SU-DHL-6 (cell line): ENCODE measurements around the gene RETREG1.
"Not testable (repeated sequence)": the region's sequence is repeated elsewhere in the genome, so short reads cannot be mapped to it uniquely, and the experiment has no call there.

Experiments used
- H2AFZ ChIP-seq: fragments of 200-600 bp; sonication (generic); 2 replicates; pipeline ENCODE4 v1.6.1; 2014; ENCODE audit warnings: low read depth, mild to moderate bottlenecking, moderate library complexity, mixed read lengths, antibody characterized with exemption, low read length; ENCODE audit not compliant: severe bottlenecking
- H3F3A ChIP-seq: fragments of 200-600 bp; shearing (Covaris generic); 2 replicates; pipeline ENCODE4 v1.6.0; 2016; ENCODE audit warnings: antibody characterized with exemption, mild to moderate bottlenecking; ENCODE audit not compliant: insufficient read depth
- H3K27ac ChIP-seq: fragments of 200-600 bp; sonication (generic); 2 replicates; pipeline ENCODE4 v1.5.1; 2016; ENCODE audit warnings: low read depth, mild to moderate bottlenecking, low read length, moderate library complexity, mixed read lengths
- H3K27me3 ChIP-seq: fragments of 200-600 bp; sonication (generic), shearing (Covaris generic); 2 replicates; pipeline ENCODE4 v1.6.0; 2014; ENCODE audit warnings: mild to moderate bottlenecking, low read length
- H3K36me3 ChIP-seq: fragments of 200-600 bp; sonication (generic); 2 replicates; pipeline ENCODE4 v1.6.1; 2014; ENCODE audit warnings: mild to moderate bottlenecking, low read length, mixed read lengths
- H3K4me2 ChIP-seq: fragments of 300-600, 200-600 bp; shearing (Covaris generic), sonication (generic); 2 replicates; pipeline ENCODE4 v1.6.0; 2014; ENCODE audit warnings: low read length, low read depth, mild to moderate bottlenecking; ENCODE audit not compliant: poor library complexity, severe bottlenecking
- H3K4me3 ChIP-seq: fragments of 200-600 bp; sonication (generic); 2 replicates; pipeline ENCODE4 v1.5.1; 2014; ENCODE audit warnings: antibody characterized with exemption, low read length, mild to moderate bottlenecking, mixed read lengths; ENCODE audit not compliant: insufficient read depth, poor library complexity, severe bottlenecking
- H3K79me2 ChIP-seq: fragments of 200-600 bp; sonication (generic); 2 replicates; pipeline ENCODE4 v1.6.1; 2014; ENCODE audit warnings: mild to moderate bottlenecking, low read length, moderate library complexity; ENCODE audit not compliant: insufficient read depth
- H3K9ac ChIP-seq: fragments of 200-600 bp; sonication (generic); 2 replicates; pipeline ENCODE4 v1.7.0; 2014; ENCODE audit warnings: mild to moderate bottlenecking, low read length
- H3K9me2 ChIP-seq: fragments of 200-600 bp; sonication (generic); replicated peaks from 2 replicates; pipeline ENCODE4 v1.6.1; 2014; ENCODE audit warnings: low read length; ENCODE audit not compliant: insufficient read depth
- H3K9me3 ChIP-seq: fragments of 200-600 bp; sonication (generic); 2 replicates; pipeline ENCODE4 v1.6.1; 2014; ENCODE audit warnings: low read length, mixed read lengths; ENCODE audit not compliant: insufficient read depth
- H4K20me1 ChIP-seq: fragments of 200-600 bp; sonication (generic); 2 replicates; pipeline ENCODE4 v1.6.1; 2014; ENCODE audit warnings: low read depth, mild to moderate bottlenecking, antibody characterized with exemption, low read length, moderate library complexity, mixed read lengths
- CTCF ChIP-seq: fragments of 200-600 bp; sonication (generic); IDR thresholded peaks from one replicate; pipeline ENCODE4 v1.5.1; 2017; ENCODE audit warnings: antibody characterized with exemption, mild to moderate bottlenecking, low read length, moderate library complexity; ENCODE audit not compliant: insufficient read depth, poor library complexity, severe bottlenecking
- EZH2phosphoT487 ChIP-seq: fragments of 200-600 bp; sonication (generic), shearing (Covaris generic); conservative IDR thresholded peaks from 2 replicates; pipeline ENCODE4 v1.6.1; 2018; ENCODE audit warnings: mild to moderate bottlenecking, antibody characterized with exemption, low read length, moderate library complexity, mixed read lengths

Gene RETREG1

GRCh38 chr5:16612007-16612406 is 4.8 kb downstream of the RETREG1 start:
- H3K9me2 ChIP-seq, result no peaks in the 10 kb centered on the region
- no peaks in the 10 kb centered on the region for H3K36me3 ChIP-seq
- H3K27ac ChIP-seq, result no peak overlapping the region
- H2AFZ ChIP-seq, result no peak overlapping the region
- no peaks in the 10 kb centered on the region for H3K79me2 ChIP-seq
- no peaks in the 10 kb centered on the region for H3K27me3 ChIP-seq
- H3K4me2 ChIP-seq, result no peak overlapping the region
- no peak for TF ChIP-seq EZH2phosphoT487
- no peak for TF ChIP-seq CTCF
- no peak overlapping the region for H3K9ac ChIP-seq
- H4K20me1 ChIP-seq, result no peaks in the 10 kb centered on the region
- H3K9me3 ChIP-seq, result no peaks in the 10 kb centered on the region
- no peak overlapping the region for H3K4me3 ChIP-seq
- H3F3A ChIP-seq, result no peaks in the 10 kb centered on the region

GRCh38 chr5:16610896-16611295 is 5.9 kb downstream of the RETREG1 start:
- H3K27ac ChIP-seq, H4K20me1 ChIP-seq, H2AFZ ChIP-seq, H3K27me3 ChIP-seq, H3K79me2 ChIP-seq, H3K4me2 ChIP-seq, H3K4me3 ChIP-seq, H3K9ac ChIP-seq, H3F3A ChIP-seq, H3K9me3 ChIP-seq, H3K9me2 ChIP-seq, H3K36me3 ChIP-seq: not testable (repeated sequence)

GRCh38 chr5:16609412-16609811 is 7.4 kb downstream of the RETREG1 start:
- Histone ChIP-seq H2AFZ (no peak overlapping the region), H3K9me3 (no peaks in the 10 kb centered on the region), H4K20me1 (no peaks in the 10 kb centered on the region), H3K27ac (no peak overlapping the region), H3K9me2 (no peaks in the 10 kb centered on the region), H3K27me3 (no peaks in the 10 kb centered on the region), H3K4me2 (no peak overlapping the region), H3K4me3 (no peak overlapping the region), H3K36me3 (no peaks in the 10 kb centered on the region), H3F3A (no peaks in the 10 kb centered on the region), H3K9ac (no peak overlapping the region), H3K79me2 (no peaks in the 10 kb centered on the region)
- TF ChIP-seq EZH2phosphoT487 (no peak), CTCF (no peak)

GRCh38 chr5:16606628-16607027 is 10.2 kb downstream of the RETREG1 start:
- Histone ChIP-seq H3K9me3 (no peaks in the 10 kb centered on the region), H3F3A (no peaks in the 10 kb centered on the region), H3K36me3 (no peaks in the 10 kb centered on the region), H3K9ac (no peak overlapping the region), H3K4me3 (no peak overlapping the region), H4K20me1 (no peaks in the 10 kb centered on the region), H3K27ac (no peak overlapping the region), H3K9me2 (no peaks in the 10 kb centered on the region), H3K27me3 (no peaks in the 10 kb centered on the region), H2AFZ (no peak overlapping the region), H3K4me2 (no peak overlapping the region), H3K79me2 (no peaks in the 10 kb centered on the region)
- TF ChIP-seq CTCF (no peak), EZH2phosphoT487 (no peak)
